Stimulated activated CD8-positive, alpha-beta memory T cell treated with anti-CD3 and anti-CD28 coated beads, Interleukin-2, amount 100 ng/mL, for 1 hour (primary cell): ENCODE results near the gene CMTM1.

Experiments
- DNase-seq, 2 donors: peaks; one replicate each; pipeline ENCODE4 v3.0.0-alpha.2; 2020; ENCODE audit warnings: low read depth in 2 of 2

CMTM1 gene, protein sequence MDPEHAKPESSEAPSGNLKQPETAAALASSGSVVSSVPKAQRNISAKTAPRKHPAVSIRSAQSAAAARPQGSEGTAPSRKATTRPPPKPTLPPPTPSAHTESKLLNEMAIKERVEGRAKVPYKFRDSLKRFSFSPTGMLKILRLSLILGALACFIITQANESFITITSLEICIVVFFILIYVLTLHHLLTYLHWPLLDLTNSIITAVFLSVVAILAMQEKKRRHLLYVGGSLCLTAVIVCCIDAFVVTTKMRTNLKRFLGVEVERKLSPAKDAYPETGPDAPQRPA

GRCh38 chr16:66566051-66566901 lies at the start of gene CMTM1:
Gene CMTM1, plus strand, starts transcription at chr16:66566439. Its CDS starts 75 bp downstream, at chr16:66566514.
- DNase-seq = no peak

DNA sequence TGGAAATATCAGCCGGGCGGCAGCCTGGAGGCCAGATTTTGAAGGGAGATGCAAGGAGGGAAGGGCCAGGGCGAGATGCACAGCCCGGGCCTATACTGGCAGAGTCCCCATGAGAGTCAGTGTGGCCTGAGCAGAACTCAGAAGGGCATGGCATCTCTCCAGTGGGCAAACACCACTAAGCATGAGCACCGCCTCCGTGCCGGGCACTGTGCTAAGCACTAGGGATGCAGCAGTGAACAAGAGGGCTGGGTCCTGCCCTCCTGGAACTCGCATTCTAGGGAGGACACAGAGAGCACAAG lies 49.8 kb upstream of the CMTM1 start:
- no peak for DNase-seq

- DNase-seq = peak; percentile 55 to 69
Observed at GRCh38 chr16:66516808-66517585, 49.2 kb upstream of the CMTM1 start.

GRCh38 chr16:66517586-66518263 lies 48.5 kb upstream of the CMTM1 start:
- DNase-seq = no peak

DNA sequence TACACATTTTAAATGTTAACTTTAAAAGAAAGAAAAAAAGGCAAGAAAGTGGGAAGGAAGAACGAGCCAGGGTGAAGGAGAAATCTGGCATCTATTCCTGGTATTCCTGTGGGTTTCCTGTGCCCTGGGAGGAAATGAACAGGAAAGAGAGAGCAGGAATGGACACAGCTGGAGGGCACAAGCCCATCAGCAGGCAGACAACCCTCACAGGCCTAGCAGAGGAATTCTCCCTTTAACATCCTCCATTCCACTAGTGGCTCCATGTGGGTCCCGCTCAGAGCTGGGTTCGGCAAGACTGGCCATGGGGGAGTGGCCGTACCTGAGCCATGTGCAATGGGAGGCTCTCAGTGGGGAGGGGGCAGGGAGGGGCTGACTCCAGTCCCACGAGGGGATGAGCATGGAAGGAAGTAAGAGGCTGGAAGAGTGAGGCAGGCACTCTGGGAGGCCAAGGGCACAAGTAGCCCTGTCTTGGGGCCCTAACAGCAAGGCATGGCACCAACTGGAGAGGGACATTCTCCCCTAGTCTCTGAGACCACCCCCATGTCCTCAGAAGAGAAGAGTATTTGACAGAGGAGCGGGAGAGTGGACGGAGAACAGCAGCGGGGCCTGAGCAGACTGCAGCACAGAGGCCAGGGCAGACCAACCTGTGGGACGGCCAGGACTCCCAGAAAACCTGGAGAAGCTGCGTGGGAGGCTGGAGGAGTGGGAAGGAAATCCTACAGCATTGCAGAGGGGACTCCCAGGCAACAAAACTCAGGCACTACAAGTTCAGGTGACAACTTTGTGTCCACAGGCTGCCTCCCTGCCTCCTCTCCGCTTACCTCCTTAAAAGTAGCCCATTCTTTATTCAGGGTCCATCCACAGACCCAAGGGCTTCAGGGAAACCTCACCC lies 46.5 kb upstream of the CMTM1 start:
- no peak for DNase-seq

DNA sequence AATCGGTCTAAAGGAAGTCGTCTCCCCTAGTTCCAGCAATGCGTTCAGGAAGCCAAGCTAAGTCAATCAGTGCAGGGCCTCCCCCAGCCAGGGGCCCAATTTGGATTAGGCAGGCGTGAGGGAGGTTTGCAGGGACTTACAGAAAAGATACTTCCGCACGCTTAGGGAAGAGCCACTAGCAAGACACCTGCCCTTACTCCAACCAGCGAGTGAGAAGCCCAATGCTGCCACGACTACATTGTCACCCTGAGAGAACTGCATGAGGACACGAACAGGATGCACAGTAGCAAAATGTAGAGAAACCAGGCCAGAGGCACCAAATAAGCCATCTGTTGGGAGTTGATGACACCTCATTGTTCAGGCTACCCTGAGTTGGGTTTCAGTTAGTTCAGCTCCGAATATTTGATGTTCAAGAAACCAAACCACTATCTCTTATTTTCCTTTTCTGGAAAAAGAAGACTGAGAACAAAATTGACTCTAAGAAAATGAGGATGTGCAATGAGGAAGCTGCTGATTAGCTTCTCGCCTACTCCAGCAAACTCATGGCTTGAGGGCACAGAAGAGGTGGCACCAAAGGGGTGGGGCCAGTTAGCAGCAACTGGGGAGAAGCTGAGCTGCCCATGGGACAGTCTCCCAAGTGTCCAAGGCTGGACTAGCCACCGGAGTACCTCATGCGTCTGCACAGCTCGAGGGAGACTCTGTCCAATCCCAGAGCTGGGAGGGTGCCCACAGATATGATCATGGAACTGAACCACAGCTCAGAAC lies 45.7 kb upstream of the CMTM1 start:
- no peak for DNase-seq

DNA sequence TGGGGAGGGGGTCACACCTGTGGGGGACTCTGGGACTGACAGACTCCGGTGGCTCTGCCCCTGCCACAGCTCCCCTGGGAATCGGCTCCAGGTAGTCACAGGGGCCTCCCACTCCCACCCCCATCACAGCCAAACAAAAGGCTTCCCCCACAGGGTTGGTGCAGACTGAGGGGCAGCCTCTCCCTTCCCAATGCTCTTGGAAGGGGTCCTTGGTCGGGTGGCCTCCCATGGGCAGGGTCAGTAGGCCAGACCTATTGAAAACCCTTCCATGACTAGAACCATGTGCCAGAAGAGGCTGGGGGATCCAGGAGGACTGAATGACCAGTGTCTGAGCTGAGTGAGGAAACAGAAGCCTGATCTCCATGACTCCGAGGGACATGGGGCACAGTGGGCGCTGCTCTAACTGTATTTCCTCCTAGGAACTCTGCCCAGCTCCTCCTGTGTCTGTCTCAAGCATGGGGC lies 45.0 kb upstream of the CMTM1 start:
- DNase-seq = no peak

- peak; percentile 85 to 86 for DNase-seq
Observed at GRCh38 chr16:66521951-66522771, 44.1 kb upstream of the CMTM1 start.

DNA sequence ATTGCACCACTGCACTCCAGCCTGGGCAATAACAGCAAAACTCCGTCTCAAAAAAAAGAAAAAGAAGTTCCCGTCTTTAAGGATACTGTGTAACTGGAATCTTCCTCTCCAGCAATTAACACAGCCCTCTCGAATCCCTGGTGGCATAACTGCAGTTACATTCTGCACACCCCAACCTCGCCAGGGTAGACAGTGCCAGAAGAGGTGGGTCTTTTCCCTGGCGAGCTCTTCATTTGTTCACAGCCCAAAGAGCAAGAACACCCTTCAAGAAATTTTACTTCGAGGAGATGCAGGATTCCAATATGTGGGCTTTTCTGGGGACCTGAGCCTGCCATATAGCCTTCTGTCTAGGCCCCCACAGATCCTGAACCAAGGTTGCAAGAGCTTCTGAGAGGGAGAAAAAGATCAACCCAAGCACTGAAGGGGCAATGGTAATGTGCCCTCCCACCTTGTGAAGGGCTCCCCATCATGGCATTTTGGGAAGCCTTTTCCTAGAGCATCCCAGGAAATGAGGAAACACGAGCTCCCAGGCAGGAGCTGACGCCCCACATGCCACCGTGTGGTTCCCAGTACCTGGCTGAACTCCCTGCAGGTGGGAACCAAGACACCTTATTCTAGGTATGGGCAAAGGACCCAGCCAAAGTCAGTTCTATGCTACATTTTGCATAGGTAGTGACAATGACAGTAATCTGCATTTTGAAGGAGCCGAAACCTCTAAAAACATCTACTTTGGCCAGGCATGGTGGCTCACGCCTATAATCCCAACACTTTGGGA lies 43.2 kb upstream of the CMTM1 start:
- no peak for DNase-seq

GRCh38 chr16:66523861-66524354 lies 42.3 kb upstream of the CMTM1 start:
- DNase-seq = no peak

GRCh38 chr16:66524601-66525164 lies 41.6 kb upstream of the CMTM1 start:
- no peak for DNase-seq

- no peak for DNase-seq
Observed at GRCh38 chr16:66525396-66526180, 40.7 kb upstream of the CMTM1 start.

GRCh38 chr16:66528294-66528693 lies 37.9 kb upstream of the CMTM1 start:
- no peak for DNase-seq

DNA sequence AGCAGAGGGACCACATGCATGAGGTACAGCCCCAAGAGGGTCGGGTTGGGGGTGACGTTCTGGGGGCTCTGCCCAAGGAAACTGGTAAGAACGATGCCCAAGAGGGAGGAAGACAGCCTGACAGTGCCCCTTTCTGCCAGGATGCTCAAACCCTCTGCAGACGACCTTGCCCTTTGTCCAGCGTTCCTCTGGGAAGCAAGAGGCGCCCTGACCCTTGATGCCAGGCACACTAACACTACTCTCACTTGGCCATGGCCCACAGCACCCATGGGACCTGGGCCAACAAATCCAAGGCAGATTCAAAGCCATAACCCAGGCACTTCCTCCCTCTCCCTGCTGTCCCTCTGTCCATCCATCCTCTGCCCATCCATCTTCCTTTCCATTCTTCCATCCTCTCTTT lies 36.8 kb upstream of the CMTM1 start:
- no peak for DNase-seq

- no peak for DNase-seq
Observed at GRCh38 chr16:66534376-66534799, 31.9 kb upstream of the CMTM1 start.

DNA sequence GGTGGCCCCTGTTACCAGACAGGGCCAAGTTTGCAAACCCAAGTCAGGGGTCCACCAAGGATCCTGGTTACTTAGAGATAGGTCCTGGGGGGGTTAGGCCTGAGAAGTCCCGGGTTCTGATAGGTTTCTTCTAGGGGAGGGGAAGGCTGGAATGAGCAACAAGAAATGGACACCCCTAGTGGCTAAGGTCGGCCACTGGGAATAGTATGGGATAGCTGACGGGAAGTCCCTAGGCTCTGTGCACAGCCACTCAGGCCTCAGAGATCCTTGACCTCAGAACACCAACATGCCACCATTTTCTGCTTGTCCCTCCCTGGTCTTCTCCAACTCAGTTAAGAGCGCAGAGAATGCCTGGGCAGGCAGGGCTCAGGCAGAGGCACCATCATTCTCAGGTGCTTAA lies 29.7 kb upstream of the CMTM1 start:
- DNase-seq = no peak

- DNase-seq = no peak
Observed at GRCh38 chr16:66537236-66537635, 29.0 kb upstream of the CMTM1 start.
